Kasumi-1 (cell line): ENCODE data around the gene MYH11.

Source experiments
- DNase-seq, 2 experiments: peaks; one replicate each; lab custom pipeline; 2025; lab: John Stamatoyannopoulos, UW

Gene MYH11

GRCh38 chr16:15856901-15857698, at the start of gene MYH11:
TSS of gene MYH11 (minus strand) at chr16:15857028. CDS start at chr16:15838252, 18,776 bp downstream.
- no peak for DNase-seq

DNA sequence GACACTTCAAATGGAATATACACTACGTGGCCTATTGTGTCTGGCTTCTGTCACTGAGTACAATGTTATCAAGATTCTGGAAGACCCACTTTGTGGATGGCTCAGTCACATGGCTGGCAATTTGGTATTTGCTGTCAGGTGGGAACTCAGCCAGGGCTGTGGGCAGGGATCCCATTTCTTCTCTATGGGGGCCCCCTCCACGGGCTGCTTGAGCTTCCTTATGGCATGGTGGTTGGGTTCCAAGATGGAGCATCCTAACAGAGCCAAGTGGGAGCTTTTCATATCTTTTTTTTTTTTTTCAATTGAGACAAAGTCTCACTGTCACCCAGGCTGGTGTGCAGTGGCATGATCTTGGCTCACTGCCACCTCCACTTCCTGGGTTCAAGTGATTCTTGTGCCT, 49.6 kb upstream of the MYH11 start:
- no peak for DNase-seq

DNA sequence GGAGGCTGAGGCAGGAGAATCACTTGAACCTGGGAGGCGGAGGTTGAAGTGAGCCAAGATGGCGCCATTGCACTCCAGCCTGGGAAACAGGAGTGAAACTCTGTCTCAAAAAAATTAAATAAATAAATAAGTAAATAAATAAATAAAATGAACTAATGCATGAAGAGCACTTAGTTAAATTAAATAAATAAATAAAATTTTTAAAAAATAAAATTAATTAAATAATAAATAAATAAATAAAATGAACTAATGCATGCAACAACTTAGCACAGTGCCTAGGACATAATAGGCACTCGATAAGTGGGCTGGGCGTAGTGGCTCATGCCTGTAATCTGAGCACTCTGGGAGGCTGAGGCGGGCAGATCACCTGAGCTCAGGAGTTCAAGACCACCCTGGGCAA, 47.1 kb upstream of the MYH11 start:
- no peak for DNase-seq

- DNase-seq, result no peak
These were observed 44.2 kb upstream of the MYH11 start for GRCh38 chr16:15900901-15901500.

GRCh38 chr16:15900357-15900756, 43.5 kb upstream of the MYH11 start:
- DNase-seq, result no peak

- peak in 1 of 2 experiments; percentile 3 for DNase-seq
These were observed 42.8 kb upstream of the MYH11 start for GRCh38 chr16:15899538-15900100.

GRCh38 chr16:15898654-15899053, 41.8 kb upstream of the MYH11 start:
- DNase-seq, result no peak

- DNase-seq, result peak in 1 of 2 experiments; percentile 0
These were observed 41.0 kb upstream of the MYH11 start for GRCh38 chr16:15897834-15898254.

GRCh38 chr16:15897121-15897780, 40.4 kb upstream of the MYH11 start:
- no peak for DNase-seq

- DNase-seq, result no peak
These were observed 37.9 kb upstream of the MYH11 start for GRCh38 chr16:15894571-15895374.

DNA sequence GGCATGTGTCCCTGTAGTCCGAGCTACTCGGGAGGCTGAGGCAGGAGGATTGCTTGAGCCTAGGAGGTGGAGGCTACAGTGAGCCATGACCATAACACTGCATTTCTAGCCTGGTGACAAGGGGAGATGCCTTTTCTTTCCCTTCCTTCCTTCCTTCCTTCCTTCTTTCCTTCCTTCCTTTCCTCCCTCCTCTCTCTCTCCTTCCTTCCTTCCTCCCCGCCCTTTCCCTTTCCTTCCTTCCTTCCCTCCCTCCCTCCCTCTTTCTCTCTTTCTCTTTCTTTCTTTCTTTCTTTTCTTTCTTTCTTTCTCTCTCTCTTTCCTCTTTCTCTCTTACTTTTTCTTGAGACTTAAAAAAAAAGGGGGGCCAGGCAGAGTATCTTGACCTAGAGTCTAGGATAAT, 34.7 kb upstream of the MYH11 start:
- no peak for DNase-seq

DNA sequence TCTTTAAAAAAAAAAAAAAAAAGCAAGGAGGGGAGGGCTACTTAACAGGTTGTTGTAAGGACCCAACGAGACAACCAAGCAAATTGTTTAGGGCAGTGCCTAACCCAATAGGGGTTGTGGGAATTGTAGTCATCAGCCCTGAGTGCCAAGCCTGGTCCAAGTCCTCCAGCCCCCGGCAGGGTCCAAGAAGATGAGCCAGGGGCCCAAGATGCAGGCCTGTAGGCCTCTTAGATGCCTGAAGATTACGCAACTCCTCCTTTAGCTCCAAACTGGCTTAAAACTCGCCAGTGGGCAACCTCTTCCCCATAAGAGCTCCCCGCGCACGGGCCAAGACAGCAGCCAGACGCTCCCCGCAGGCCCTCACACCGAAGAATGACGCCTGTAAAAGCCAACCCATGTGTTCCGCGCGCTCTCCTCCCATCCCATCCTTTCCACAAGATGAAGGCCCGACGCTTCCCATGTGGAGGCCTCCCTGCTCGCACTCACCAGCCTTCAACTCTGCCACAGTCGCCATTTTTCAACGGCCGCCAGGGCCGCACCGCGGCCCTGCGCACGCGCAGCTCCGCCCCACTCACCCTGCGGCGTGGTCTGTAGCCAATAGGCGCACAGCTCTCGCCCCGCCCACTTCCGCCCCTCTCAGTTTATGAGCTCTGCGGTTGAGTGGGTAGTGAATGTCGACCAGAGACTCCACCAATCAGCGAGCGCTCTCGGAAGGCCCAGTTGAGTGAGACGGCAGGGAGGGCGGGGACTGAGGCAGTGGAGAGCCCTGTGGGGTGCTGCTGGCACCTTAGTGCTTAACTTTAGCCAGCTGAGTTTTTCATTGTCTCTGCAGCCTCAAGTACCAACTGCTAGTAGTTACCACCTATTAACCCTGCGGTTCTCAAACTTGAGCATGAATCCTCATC, 31.5 kb upstream of the MYH11 start, which contains the start of gene CEP20:
CEP20 (minus strand) TSS at position 532 of the 905 bp plus-strand sequence; CDS start at position 514, 18 bp downstream.
- DNase-seq, result peak; percentile 86 to 90

DNA sequence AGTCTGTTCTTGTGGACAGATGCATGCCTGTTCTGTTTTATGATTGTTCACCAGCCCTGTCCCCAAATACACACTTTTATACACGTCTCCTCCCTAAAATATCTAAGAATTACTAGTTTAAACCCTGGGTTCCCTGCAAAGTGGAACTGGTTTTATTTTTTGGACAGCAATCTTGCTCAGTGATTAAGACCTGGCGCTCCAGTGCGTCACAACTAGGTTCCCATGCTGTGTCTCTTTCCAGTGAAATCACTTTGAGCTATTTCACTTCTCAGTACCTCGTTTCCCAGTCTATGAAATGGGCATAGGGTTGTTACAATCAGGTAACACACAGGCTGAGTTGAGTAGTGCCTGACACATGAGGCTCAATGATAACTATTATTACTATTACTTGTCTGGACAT, 30.5 kb upstream of the MYH11 start:
- no peak for DNase-seq

DNA sequence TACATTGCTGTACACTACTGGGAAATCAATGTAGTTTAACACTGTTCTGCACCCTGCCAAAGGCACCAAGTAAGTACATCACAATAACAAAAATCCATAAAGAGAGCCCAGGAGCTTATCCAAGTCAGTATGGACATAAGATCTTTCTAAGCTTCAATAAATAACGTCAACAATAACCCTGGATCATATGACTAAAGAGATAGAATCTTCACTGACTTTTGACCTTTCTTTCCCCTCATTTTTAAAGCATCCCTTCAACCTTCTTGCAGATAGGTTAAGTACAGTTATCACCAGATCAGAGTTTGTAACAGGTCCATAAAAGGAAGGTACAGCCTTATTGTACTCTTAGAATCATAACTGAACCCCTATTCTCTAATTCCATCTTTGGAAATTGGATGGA, 29.2 kb upstream of the MYH11 start:
- DNase-seq, result no peak

DNA sequence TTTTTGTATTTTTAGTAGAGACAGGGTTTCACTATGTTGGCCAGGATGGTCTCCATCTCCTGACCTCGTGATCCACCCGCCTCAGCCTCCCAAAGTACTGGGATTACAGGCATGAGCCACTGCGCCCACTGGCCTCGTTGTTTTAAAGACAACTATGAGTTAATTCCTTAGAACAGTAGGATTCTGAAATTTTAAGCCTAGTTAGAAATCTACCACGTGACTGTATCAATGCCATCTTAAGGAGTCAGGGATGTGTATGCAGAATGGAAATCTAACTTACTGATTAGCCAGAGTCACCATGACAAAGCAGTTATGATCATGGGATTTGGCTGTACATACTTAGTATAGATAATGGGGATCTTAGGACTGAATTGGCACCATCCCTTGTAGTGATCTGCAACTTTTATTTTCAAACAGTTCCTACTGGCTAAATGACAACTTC, 28.8 kb upstream of the MYH11 start:
- DNase-seq, result no peak

DNA sequence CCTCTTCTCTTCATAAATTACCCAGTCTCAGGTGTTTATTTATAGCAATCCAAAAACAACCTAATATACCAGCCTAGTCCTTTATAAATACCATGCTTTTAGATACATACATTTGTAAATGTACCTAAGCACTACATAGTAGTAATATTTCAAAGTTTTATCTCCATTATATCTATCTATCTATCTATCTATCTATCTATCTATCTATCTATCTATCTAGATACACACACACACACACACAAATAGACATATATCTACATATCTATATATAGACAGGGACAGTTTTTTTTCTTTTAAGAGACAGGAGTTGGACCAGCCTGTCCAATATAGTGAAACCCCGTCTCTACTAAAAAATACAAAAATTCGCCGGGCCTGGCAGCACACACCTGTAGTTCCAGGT, 25.7 kb upstream of the MYH11 start:
- no peak for DNase-seq

- DNase-seq, result no peak
These were observed 25.1 kb upstream of the MYH11 start for GRCh38 chr16:15881794-15882379.

GRCh38 chr16:15880434-15881308, 23.8 kb upstream of the MYH11 start:
- no peak for DNase-seq

DNA sequence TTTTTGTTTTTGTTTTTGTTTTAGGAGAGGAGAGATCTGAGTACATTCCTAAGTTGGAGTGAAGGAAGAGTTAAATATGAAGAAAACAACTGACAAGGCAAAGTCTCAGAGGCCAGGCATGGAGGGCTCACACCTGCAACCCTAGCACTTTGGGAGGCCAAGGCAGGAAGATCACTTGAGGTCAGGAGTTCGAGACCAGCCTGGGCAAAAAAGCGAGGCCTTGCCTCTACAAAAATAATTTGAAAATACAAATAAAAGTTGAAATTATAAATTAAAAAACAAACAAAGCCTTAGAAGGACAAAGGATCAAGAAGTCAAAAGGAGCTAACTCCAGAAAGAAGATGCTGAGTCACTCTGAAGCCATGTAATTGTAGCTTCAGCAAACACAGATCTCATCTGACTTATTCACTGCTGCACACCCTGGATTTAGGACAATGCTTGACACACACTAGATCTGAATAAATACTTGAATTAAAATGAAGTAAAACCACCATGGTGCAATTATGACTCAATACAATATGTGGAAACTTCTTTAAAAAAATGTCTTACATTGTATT, 22.5 kb upstream of the MYH11 start:
- no peak for DNase-seq
